Measurements from ENCODE around the gene ZNHIT2. TPM values are rescaled to one million over a fixed set of nuclear protein-coding genes. Genes with fewer than 3 reads are reported as not detected.

ZNHIT2 gene
- total RNA-seq, 4 donors from 2014 or later = 9.6 to 40.8 (median 12.2) TPM

DNA sequence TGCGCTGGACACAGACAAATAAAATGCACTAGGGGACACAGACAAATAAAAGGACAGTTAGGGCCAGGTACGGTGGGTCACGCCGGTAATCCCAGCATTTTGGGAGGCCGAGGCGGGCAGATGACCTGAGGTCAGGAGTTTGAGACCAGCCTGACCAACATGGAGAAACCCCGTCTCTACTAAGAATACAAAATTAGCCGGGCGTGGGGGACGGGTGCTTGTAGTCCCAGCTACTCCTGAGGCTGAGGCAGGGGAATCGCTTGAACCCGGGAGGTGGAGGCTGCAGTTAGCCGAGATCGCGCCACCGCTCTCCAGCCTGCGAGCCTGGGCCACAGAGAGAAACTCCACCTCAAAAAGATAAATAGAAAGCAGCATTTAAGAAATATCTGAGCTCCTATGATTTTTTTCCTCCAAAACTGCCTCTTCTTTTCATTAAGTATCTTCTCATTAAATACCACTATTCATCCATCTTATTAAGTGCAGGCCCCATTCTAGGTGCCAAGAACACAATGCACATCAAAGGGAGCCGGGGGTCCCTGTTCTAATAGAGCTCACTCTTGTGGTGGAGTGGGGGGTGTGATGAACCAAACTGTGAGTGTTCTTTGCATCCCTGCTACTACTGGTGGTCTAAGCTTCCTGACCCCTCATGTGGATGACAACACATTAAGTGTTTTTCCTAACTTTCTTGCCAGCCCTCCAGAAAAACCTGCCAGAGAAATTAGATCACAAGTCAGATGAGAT lies 766 bp upstream of the ZNHIT2 start:
- Histone ChIP-seq H3K4me3 (no peak overlapping the region), H3K27ac (peak overlapping the region; percentile 58 to 94 (median 70)), H3K36me3 (peaks cover 0 to 21% (median 5%) of the 10 kb centered on the region in 4 donors), H3K27me3 (no peaks in the 10 kb centered on the region), H3K9me3 (no peaks in the 10 kb centered on the region), H3K4me1 (peaks cover 26 to 48% (median 34%) of the 10 kb centered on the region in 4 donors)
- 67 to 80% methylated on average over 10 to 18 of the region's 18 CpGs for WGBS, 2 donors (ENCODE audit: low coverage in 1 of 2)
- no peak for DNase-seq
- intact Hi-C loops (cut with DNase I; ENCODE audit: low total_unique reads) = loop anchor here (5.0 kb wide), 1 partner anchor 91 kb away; the partner anchor contains the start of gene SNX15
- in situ Hi-C loops (cut with MboI; ENCODE audit: low pct_ligation_motif_present in 1 of 4, low pct_unique_long_range_greater_than_20kb in 1 of 4, low sequenced_read_pairs in 3 of 4) = no loop called here
- TF ChIP-seq POLR2A (IDR thresholded peaks at IDR 0.05) (no peak), POLR2AphosphoS5 (IDR thresholded peaks at IDR 0.05) (no peak), EP300 (IDR thresholded peaks at IDR 0.05; ENCODE audit: low read depth) (no peak)
- TF ChIP-seq, protein P1, sequence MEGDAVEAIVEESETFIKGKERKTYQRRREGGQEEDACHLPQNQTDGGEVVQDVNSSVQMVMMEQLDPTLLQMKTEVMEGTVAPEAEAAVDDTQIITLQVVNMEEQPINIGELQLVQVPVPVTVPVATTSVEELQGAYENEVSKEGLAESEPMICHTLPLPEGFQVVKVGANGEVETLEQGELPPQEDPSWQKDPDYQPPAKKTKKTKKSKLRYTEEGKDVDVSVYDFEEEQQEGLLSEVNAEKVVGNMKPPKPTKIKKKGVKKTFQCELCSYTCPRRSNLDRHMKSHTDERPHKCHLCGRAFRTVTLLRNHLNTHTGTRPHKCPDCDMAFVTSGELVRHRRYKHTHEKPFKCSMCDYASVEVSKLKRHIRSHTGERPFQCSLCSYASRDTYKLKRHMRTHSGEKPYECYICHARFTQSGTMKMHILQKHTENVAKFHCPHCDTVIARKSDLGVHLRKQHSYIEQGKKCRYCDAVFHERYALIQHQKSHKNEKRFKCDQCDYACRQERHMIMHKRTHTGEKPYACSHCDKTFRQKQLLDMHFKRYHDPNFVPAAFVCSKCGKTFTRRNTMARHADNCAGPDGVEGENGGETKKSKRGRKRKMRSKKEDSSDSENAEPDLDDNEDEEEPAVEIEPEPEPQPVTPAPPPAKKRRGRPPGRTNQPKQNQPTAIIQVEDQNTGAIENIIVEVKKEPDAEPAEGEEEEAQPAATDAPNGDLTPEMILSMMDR (IDR thresholded peaks at IDR 0.05) = no peak

DNA sequence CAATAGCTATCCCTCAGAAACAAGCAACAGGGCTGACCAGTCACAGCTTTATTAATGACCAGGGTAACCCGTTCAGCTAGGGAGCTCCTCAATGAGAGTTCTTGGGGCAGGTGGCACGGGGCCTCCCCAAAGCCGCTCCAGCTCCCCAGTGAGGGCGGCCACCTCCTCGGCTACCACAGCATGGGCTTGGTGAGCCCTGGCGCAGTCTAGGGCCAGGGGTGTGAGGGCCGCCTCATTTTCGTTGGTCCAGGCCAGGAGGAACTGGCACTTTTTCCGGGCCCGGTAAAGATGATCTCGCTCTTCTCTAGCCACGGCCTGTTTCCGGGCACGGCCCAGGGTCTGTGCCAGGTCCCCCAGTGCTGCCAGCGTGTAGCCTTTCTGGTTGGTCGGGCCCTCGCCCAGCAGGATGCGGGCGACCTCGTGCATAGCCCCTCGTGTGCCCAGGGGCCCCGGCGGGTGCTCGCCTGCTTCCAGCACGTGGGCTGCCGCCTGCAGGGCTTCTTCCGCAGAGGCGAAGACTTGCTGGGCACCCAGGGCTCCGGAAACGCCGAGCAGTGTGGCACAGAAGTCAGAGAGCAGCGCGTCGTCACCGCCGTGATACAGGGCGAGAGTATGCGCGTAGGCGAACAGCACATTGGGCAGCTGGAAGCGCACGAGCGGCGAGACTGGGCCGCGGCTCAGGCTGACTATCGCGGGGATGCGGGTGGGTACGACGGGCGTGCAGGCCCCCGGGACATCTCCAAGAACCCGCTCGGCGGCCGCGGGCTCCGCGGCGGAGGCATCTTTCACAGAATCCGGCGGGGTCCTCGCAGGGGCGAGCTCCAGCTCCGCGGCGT lies 913 bp downstream of the ZNHIT2 start:
- peaks cover 0 to 21% (median 5%) of the 10 kb centered on the region in 4 donors for H3K36me3 ChIP-seq
- H3K4me3 ChIP-seq = peak overlapping the region; percentile 61 to 86 (median 81)
- H3K27me3 ChIP-seq = no peaks in the 10 kb centered on the region
- H3K27ac ChIP-seq = peak overlapping the region; percentile 86 to 94 (median 92)
- 19% methylated on average over 49 of the region's 68 CpGs; no CpG with 5 or more reads in 1 of the 2 donors for WGBS, 2 donors (ENCODE audit: low coverage in 1 of 2)
- H3K4me1 ChIP-seq = peaks cover 26 to 55% (median 41%) of the 10 kb centered on the region in 4 donors
- no peak for DNase-seq
- TF ChIP-seq POLR2A (IDR thresholded peaks at IDR 0.05) = no peak
- TF ChIP-seq POLR2AphosphoS5 (IDR thresholded peaks at IDR 0.05) = peak in 1 of 3 donors; percentile 19
- no peak for TF ChIP-seq EP300 (IDR thresholded peaks at IDR 0.05; ENCODE audit: low read depth)
- in situ Hi-C loops (cut with MboI; ENCODE audit: low pct_ligation_motif_present in 1 of 4, low pct_unique_long_range_greater_than_20kb in 1 of 4, low sequenced_read_pairs in 3 of 4) = no loop called here
- intact Hi-C loops (cut with DNase I; ENCODE audit: low total_unique reads) = loop anchor here (5.0 kb wide), 1 partner anchor 89 kb away; the partner anchor contains the start of gene SNX15
- H3K9me3 ChIP-seq = no peaks in the 10 kb centered on the region

GRCh38 chr11:65115361-65116082 lies 2.0 kb downstream of the ZNHIT2 start:
- Histone ChIP-seq H3K27ac (no peak overlapping the region), H3K4me1 (peaks cover 20 to 55% (median 34%) of the 10 kb centered on the region in 4 donors), H3K4me3 (no peak overlapping the region), H3K27me3 (no peaks in the 10 kb centered on the region), H3K36me3 (peaks cover 0 to 19% (median 3%) of the 10 kb centered on the region in 4 donors), H3K9me3 (no peaks in the 10 kb centered on the region)
- TF ChIP-seq, protein P1 (IDR thresholded peaks at IDR 0.05) = no peak
- TF ChIP-seq POLR2AphosphoS5 (IDR thresholded peaks at IDR 0.05) (no peak), EP300 (IDR thresholded peaks at IDR 0.05; ENCODE audit: low read depth) (no peak), POLR2A (IDR thresholded peaks at IDR 0.05) (no peak)
- 99% methylated on average over 18 of the region's 21 CpGs; no CpG with 5 or more reads in 1 of the 2 donors for WGBS, 2 donors (ENCODE audit: low coverage in 1 of 2)
- in situ Hi-C loops (cut with MboI; ENCODE audit: low pct_ligation_motif_present in 1 of 4, low pct_unique_long_range_greater_than_20kb in 1 of 4, low sequenced_read_pairs in 3 of 4) = no loop called here
- DNase-seq = no peak
- intact Hi-C loops (cut with DNase I; ENCODE audit: low total_unique reads) = loop anchor here (5.0 kb wide), 1 partner anchor 88 kb away; the partner anchor contains the start of gene SNX15

GRCh38 chr11:65114538-65115171 lies 2.8 kb downstream of the ZNHIT2 start:
- Histone ChIP-seq H3K9me3 (no peaks in the 10 kb centered on the region), H3K36me3 (peaks cover 0 to 12% (median 0%) of the 10 kb centered on the region in 4 donors), H3K27ac (no peak overlapping the region), H3K4me3 (no peak overlapping the region), H3K4me1 (peaks cover 20 to 53% (median 34%) of the 10 kb centered on the region in 4 donors), H3K27me3 (no peaks in the 10 kb centered on the region)
- 90% methylated on average over 11 of the region's 11 CpGs; no CpG with 5 or more reads in 1 of the 2 donors for WGBS, 2 donors (ENCODE audit: low coverage in 1 of 2)
- intact Hi-C loops (cut with DNase I; ENCODE audit: low total_unique reads) (loop anchor here (5.0 kb wide), 2 partner anchors 87 to 102 kb away; partner anchors contain the start of genes ARL2 and SNX15), in situ Hi-C loops (cut with MboI; ENCODE audit: low pct_ligation_motif_present in 1 of 4, low pct_unique_long_range_greater_than_20kb in 1 of 4, low sequenced_read_pairs in 3 of 4) (no loop called here)
- TF ChIP-seq POLR2A (IDR thresholded peaks at IDR 0.05) (no peak), POLR2AphosphoS5 (IDR thresholded peaks at IDR 0.05) (no peak), EP300 (IDR thresholded peaks at IDR 0.05; ENCODE audit: low read depth) (no peak)
- TF ChIP-seq, protein P1 (IDR thresholded peaks at IDR 0.05) = no peak
- DNase-seq = no peak
